Adrenal gland (tissue), 5 donors: ENCODE measurements around the gene HEY2.
"Not testable (repeated sequence)": the region's sequence is repeated elsewhere in the genome, so short reads cannot be mapped to it uniquely, and the experiment has no call there.

ENCODE experiments used
- CTCF ChIP-seq, 6 experiments: fragments of 450-650 bp in 4 of 6; fragments of 200-600 bp in 2 of 6; sonication (generic) in 1 of 6; IDR thresholded peaks; 1 replicate in 5 of 6; 2 replicates in 1 of 6; pipeline versions ENCODE4 v1.5.1 to v1.8.0; 2016 to 2021; ENCODE audit warnings: antibody characterized with exemption in 6 of 6, mild to moderate bottlenecking in 2 of 6, moderate library complexity in 1 of 6
- POLR2A ChIP-seq, 2 donors: fragments of 450-650 bp; IDR thresholded peaks; one replicate each; pipeline ENCODE4 v1.6.1; 2017; ENCODE audit warnings: antibody characterized with exemption in 2 of 2, mild to moderate bottlenecking in 2 of 2, moderate library complexity in 1 of 2
- donor health status: DM: no; HTN: no; CAD: no.

- TF ChIP-seq POLR2A, CTCF (IDR thresholded peaks at IDR 0.05): not testable (repeated sequence)
These were observed 45.5 kb upstream of the HEY2 start for GRCh38 chr6:125703882-125704281.
